Measurements from ENCODE around the gene CCDC187. TPM values are rescaled to one million over a fixed set of nuclear protein-coding genes. Genes with fewer than 3 reads are reported as not detected.

The CCDC187 gene
- total and polyA plus RNA-seq, 2 of the 13 experiments (the other 11 are each of a cell fraction or from before 2014, with no cell fraction given), result 0.03 to 0.13 TPM

- POLR2A ChIA-PET, result no interaction called here
These were observed 70.0 kb downstream of the CCDC187 start for GRCh38 chr9:136233868-136234267.

More at GRCh38 chr9:136233868-136234267, 70.0 kb downstream of the CCDC187 start:
- in situ Hi-C loops (cut with HindIII; ENCODE audit: extremely low pct_ligation_motif_present, low pct_unique_long_range_greater_than_20kb), result no loop called here
- no peak overlapping the region for H2AFZ ChIP-seq (ENCODE audit: low read length)
- CTCF ChIA-PET (ENCODE audit: low intra/inter-chr PET ratio, low total read pairs), result no interaction called here
- no peaks in the 10 kb centered on the region for H3K27me3 ChIP-seq (ENCODE audit: control insufficient read depth in 1 of 2, insufficient read depth in 2 of 2, low read length in 2 of 2)
- H3K9me3 ChIP-seq (ENCODE audit: low read length), result no peaks in the 10 kb centered on the region
- no peak overlapping the region for H3K9ac ChIP-seq (ENCODE audit: insufficient read depth, low read depth, low read length)
- peaks cover 53% of the 10 kb centered on the region; the same call in 1 of the 2 replicates for H4K20me1 ChIP-seq (ENCODE audit: insufficient read depth, low read length)
- TF ChIP-seq ATF4 (CRISPR knock-in tag; IDR thresholded peaks at IDR 0.05) (no peak), REST (IDR thresholded peaks at IDR 0.05; ENCODE audit: borderline replicate concordance in 1 of 2, low read depth in 1 of 2, low read length in 2 of 2) (no peak), LCORL (IDR thresholded peaks at IDR 0.05) (no peak), LCORL (CRISPR knock-in tag; IDR thresholded peaks at IDR 0.05) (no peak), NCOR1 (IDR thresholded peaks at IDR 0.05; ENCODE audit: borderline replicate concordance, low read length) (no peak), TBX3 (IDR thresholded peaks at IDR 0.05; ENCODE audit: borderline replicate concordance) (no peak), KDM1A (CRISPR knock-in tag; IDR thresholded peaks at IDR 0.05) (no peak), ATF2 (CRISPR knock-in tag; IDR thresholded peaks at IDR 0.05) (no peak), NFE2L1 (CRISPR knock-in tag; IDR thresholded peaks at IDR 0.05; ENCODE audit: borderline replicate concordance) (no peak), SNAI1 (CRISPR knock-in tag; IDR thresholded peaks at IDR 0.05; ENCODE audit: borderline replicate concordance) (no peak), CCAR2 (optimal IDR thresholded peaks at IDR 0.05; ENCODE audit: low read depth, low read length) (no peak)
- no TSS peak for BruUV-seq (replicated peaks)
- no peak for DNase-seq (ENCODE audit: low spot score)
- WGBS (ENCODE audit: low lambda C conversion rate), result 89% methylated on average over 14 of the region's 14 CpGs
- no peak overlapping the region for H3K4me2 ChIP-seq (ENCODE audit: low read depth, low read length)
- H3K4me1 ChIP-seq (ENCODE audit: insufficient read depth, low read length), result peaks cover 2% of the 10 kb centered on the region; the same call in 1 of the 2 replicates
- FAIRE-seq, result no peak
- no peak overlapping the region for H3K4me3 ChIP-seq (replicated peaks in 1 of 3; ENCODE audit: insufficient read depth in 1 of 3, low read depth in 2 of 3, low read length in 3 of 3)
- peaks cover 52% of the 10 kb centered on the region for H3K79me2 ChIP-seq (ENCODE audit: insufficient read depth, low read length)
- no peak overlapping the region for H3K27ac ChIP-seq (ENCODE audit: extremely low read length, insufficient read depth, low read length)
- intact Hi-C loops (cut with micrococcal nuclease; ENCODE audit: unreplicated experiment), result no loop called here
- no peak for ATAC-seq
- H3K36me3 ChIP-seq (replicated peaks in 1 of 2; ENCODE audit: control insufficient read depth in 1 of 2, insufficient read depth in 2 of 2, low read length in 2 of 2), result peaks cover 23 to 55% of the 10 kb centered on the region in 2 experiments; a peak in 4 of 5 replicates
